Skeletal muscle tissue (tissue), 4 donors: Measurements from ENCODE around the gene CDK14. TPM values are rescaled to one million over a fixed set of nuclear protein-coding genes. Genes with fewer than 3 reads are reported as not detected.
"Not testable (repeated sequence)": the region's sequence is repeated elsewhere in the genome, so short reads cannot be mapped to it uniquely, and the experiment has no call there.

Source experiments
- H3K27ac ChIP-seq: one replicate; pipeline ENCODE4 v1.7.0; 2013; ENCODE audit warnings: mild to moderate bottlenecking, low read depth, low read length, inconsistent platforms
- H3K27me3 ChIP-seq, 3 donors: one replicate each; pipeline ENCODE4 v1.7.0; 2013; ENCODE audit warnings: low read length in 3 of 3; ENCODE audit not compliant: control insufficient read depth in 3 of 3, insufficient read depth in 3 of 3
- H3K36me3 ChIP-seq, 3 donors: one replicate each; pipeline ENCODE4 v1.7.0; 2013; ENCODE audit warnings: low read length in 3 of 3; ENCODE audit not compliant: control insufficient read depth in 3 of 3, insufficient read depth in 3 of 3
- H3K4me1 ChIP-seq, 3 donors: one replicate each; pipeline ENCODE4 v1.7.0; 2013; ENCODE audit warnings: low read length in 3 of 3, mild to moderate bottlenecking in 3 of 3; ENCODE audit not compliant: control insufficient read depth in 3 of 3, insufficient read depth in 3 of 3
- H3K4me3 ChIP-seq, 3 donors: one replicate each; pipeline ENCODE4 v1.7.0; 2013; ENCODE audit warnings: low read length in 3 of 3
- H3K9ac ChIP-seq, 3 donors: one replicate each; pipeline ENCODE4 v1.7.0; 2013; ENCODE audit warnings: low read length in 3 of 3, mild to moderate bottlenecking in 3 of 3, moderate library complexity in 2 of 3, low read depth in 1 of 3
- H3K9me3 ChIP-seq, 3 donors: one replicate each; pipeline ENCODE4 v1.7.0; 2013; ENCODE audit warnings: low read length in 3 of 3; ENCODE audit not compliant: control insufficient read depth in 3 of 3
- total RNA-seq: library from RNA; depleted of rRNA; stranded (reverse); fragments of >200 nt; gene quantifications from one replicate; pipeline ENCODE4 v1.2.3, GENCODE V29; 2014
- donor health status: Osteomylitis.

CDK14 gene
- total RNA-seq, 1 donor from 2014 or later, result 25.1 TPM

GRCh38 chr7:91168871-91169829, 573.0 kb downstream of the CDK14 start:
- H3K36me3 ChIP-seq, result no peaks in the 10 kb centered on the region
- no peak overlapping the region for H3K27ac ChIP-seq
- no peak overlapping the region for H3K9ac ChIP-seq
- H3K4me3 ChIP-seq, result no peak overlapping the region
- H3K27me3 ChIP-seq, result no peaks in the 10 kb centered on the region
- H3K9me3 ChIP-seq, result no peaks in the 10 kb centered on the region
- peaks cover 0 to 10% (median 7%) of the 10 kb centered on the region in 3 donors for H3K4me1 ChIP-seq

- Histone ChIP-seq H3K4me1 (peaks cover 0 to 7% (median 3%) of the 10 kb centered on the region in 3 donors), H3K9me3 (no peaks in the 10 kb centered on the region), H3K9ac (no peak overlapping the region), H3K36me3 (no peaks in the 10 kb centered on the region), H3K27me3 (no peaks in the 10 kb centered on the region), H3K4me3 (no peak overlapping the region), H3K27ac (no peak overlapping the region)
Observed at GRCh38 chr7:91169830-91170191, 573.7 kb downstream of the CDK14 start.

- not testable (repeated sequence) for H3K9me3 ChIP-seq, H3K27ac ChIP-seq, H3K36me3 ChIP-seq
Observed at GRCh38 chr7:91173265-91173664, 577.1 kb downstream of the CDK14 start.

GRCh38 chr7:91180746-91181145, 584.6 kb downstream of the CDK14 start:
- Histone ChIP-seq H3K9me3 (no peaks in the 10 kb centered on the region), H3K36me3 (no peaks in the 10 kb centered on the region), H3K27me3 (no peaks in the 10 kb centered on the region), H3K4me1 (no peaks in the 10 kb centered on the region), H3K9ac (no peak overlapping the region), H3K27ac (no peak overlapping the region), H3K4me3 (no peak overlapping the region)

More at GRCh38 chr7:91173265-91173664, 577.1 kb downstream of the CDK14 start:
- H3K4me3 ChIP-seq, H3K9ac ChIP-seq, H3K27me3 ChIP-seq, H3K4me1 ChIP-seq: not testable (repeated sequence)

- Histone ChIP-seq H3K9ac (no peak overlapping the region), H3K27me3 (no peaks in the 10 kb centered on the region), H3K4me3 (no peak overlapping the region), H3K4me1 (no peaks in the 10 kb centered on the region), H3K9me3 (no peaks in the 10 kb centered on the region), H3K27ac (no peak overlapping the region), H3K36me3 (no peaks in the 10 kb centered on the region)
Observed at GRCh38 chr7:91181949-91182348, 585.8 kb downstream of the CDK14 start.

- Histone ChIP-seq H3K9me3 (no peaks in the 10 kb centered on the region), H3K36me3 (no peaks in the 10 kb centered on the region), H3K4me1 (no peaks in the 10 kb centered on the region), H3K4me3 (no peak overlapping the region), H3K27ac (no peak overlapping the region), H3K9ac (no peak overlapping the region), H3K27me3 (no peaks in the 10 kb centered on the region)
Observed at GRCh38 chr7:91182819-91183764, 587.0 kb downstream of the CDK14 start.

GRCh38 chr7:91185771-91186170, 589.6 kb downstream of the CDK14 start:
- Histone ChIP-seq H3K27me3 (no peaks in the 10 kb centered on the region), H3K27ac (no peak overlapping the region), H3K4me1 (no peaks in the 10 kb centered on the region), H3K9me3 (no peaks in the 10 kb centered on the region), H3K9ac (no peak overlapping the region), H3K4me3 (no peak overlapping the region), H3K36me3 (no peaks in the 10 kb centered on the region)

GRCh38 chr7:91187061-91187460, 590.9 kb downstream of the CDK14 start:
- Histone ChIP-seq H3K27ac (no peak overlapping the region), H3K27me3 (no peaks in the 10 kb centered on the region), H3K4me1 (no peaks in the 10 kb centered on the region), H3K4me3 (no peak overlapping the region), H3K9ac (no peak overlapping the region), H3K36me3 (no peaks in the 10 kb centered on the region), H3K9me3 (no peaks in the 10 kb centered on the region)

- H3K36me3 ChIP-seq, result no peaks in the 10 kb centered on the region
- no peak overlapping the region for H3K4me3 ChIP-seq
- no peak overlapping the region for H3K27ac ChIP-seq
- H3K9me3 ChIP-seq, result no peaks in the 10 kb centered on the region
- no peak overlapping the region for H3K9ac ChIP-seq
- no peaks in the 10 kb centered on the region for H3K4me1 ChIP-seq
- no peaks in the 10 kb centered on the region for H3K27me3 ChIP-seq
Observed at GRCh38 chr7:91191771-91192170, 595.6 kb downstream of the CDK14 start.

- H3K4me3 ChIP-seq, result no peak overlapping the region
- no peaks in the 10 kb centered on the region for H3K4me1 ChIP-seq
- H3K9ac ChIP-seq, result no peak overlapping the region
Observed at GRCh38 chr7:91193141-91193540, 597.0 kb downstream of the CDK14 start.

More at GRCh38 chr7:91193141-91193540, 597.0 kb downstream of the CDK14 start:
- Histone ChIP-seq H3K36me3 (no peaks in the 10 kb centered on the region), H3K27me3 (no peaks in the 10 kb centered on the region), H3K27ac (no peak overlapping the region), H3K9me3 (no peaks in the 10 kb centered on the region)
